HCT116 (cell line): ENCODE measurements around the gene FILIP1.

Experiments
- CTCF ChIP-seq, 3 experiments: fragments of 200-600 bp in 1 of 3; sonication (generic) in 1 of 3; IDR thresholded peaks in 2 of 3; conservative IDR thresholded peaks in 1 of 3; 2 replicates each; pipeline ENCODE4 v1.5.1; 2012 to 2017; ENCODE audit warnings: low read depth in 2 of 3, low read length in 2 of 3, antibody characterized with exemption in 1 of 3, borderline replicate concordance in 1 of 3, control low read depth in 1 of 3, mild to moderate bottlenecking in 1 of 3, mixed read lengths in 1 of 3, mixed run types in 1 of 3, moderate library complexity in 1 of 3; ENCODE audit not compliant: insufficient read depth in 1 of 3
- POLR2A ChIP-seq: IDR thresholded peaks from 2 replicates; pipeline ENCODE4 v1.7.0; 2011; ENCODE audit warnings: borderline replicate concordance; ENCODE audit not compliant: insufficient read depth, insufficient read length; ENCODE audit errors: extremely low read depth
- RAD21 ChIP-seq: IDR thresholded peaks from 2 replicates; pipeline ENCODE4 v1.6.1; 2012; ENCODE audit warnings: low read depth, mild to moderate bottlenecking
- SP1 ChIP-seq: IDR thresholded peaks from 2 replicates; pipeline ENCODE4 v1.6.1; 2012; ENCODE audit warnings: low read depth
- YY1 ChIP-seq: IDR thresholded peaks from 2 replicates; pipeline ENCODE4 v1.6.1; 2011; ENCODE audit warnings: low read length, low read depth, moderate library complexity, mild to moderate bottlenecking; ENCODE audit not compliant: insufficient replicate concordance; ENCODE audit errors: extremely low read depth
- ZBTB33 ChIP-seq: IDR thresholded peaks from 2 replicates; pipeline ENCODE4 v1.6.1; 2011; ENCODE audit warnings: mild to moderate bottlenecking, low read length, moderate library complexity; ENCODE audit not compliant: insufficient replicate concordance; ENCODE audit errors: extremely low read depth
- ZFX ChIP-seq: fragments of 450-650 bp; IDR thresholded peaks from 2 replicates; pipeline ENCODE4 v1.6.1; 2017
- ZNF274 ChIP-seq: fragments of 200-500 bp; sonication (Bioruptor generic); IDR thresholded peaks from 2 replicates; pipeline ENCODE4 v1.6.1; 2014; ENCODE audit warnings: mild to moderate bottlenecking, low read depth, low read length, inconsistent platforms
- TF ChIP-seq, protein P1 (sequence below): IDR thresholded peaks from 2 replicates; pipeline ENCODE4 v1.6.1; 2012

DNA sequence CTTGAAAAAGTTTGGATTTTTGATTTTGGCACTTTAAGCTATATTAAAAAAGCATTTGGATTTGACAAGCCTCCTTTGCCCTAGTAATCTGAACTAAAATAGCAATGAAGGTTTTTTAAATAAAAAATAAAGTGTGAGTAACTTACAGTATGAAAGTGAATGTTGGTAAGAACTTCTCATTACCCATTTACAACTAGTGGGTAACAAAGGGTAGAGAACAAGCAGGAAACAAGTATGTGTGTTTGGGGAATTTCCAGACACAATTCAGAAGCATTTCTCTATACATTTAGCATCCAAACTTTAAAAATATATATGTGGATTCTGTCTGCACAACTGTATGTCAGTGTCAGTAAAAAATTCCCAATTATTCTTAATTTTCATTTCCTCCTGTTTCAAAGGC lies 211.9 kb downstream of the FILIP1 start:
- TF ChIP-seq ZFX: no peak
- no peak for TF ChIP-seq CTCF (IDR thresholded peaks at IDR 0.05 in 2 of 3, conservative IDR thresholded peaks at IDR 0.05 in 1 of 3; ENCODE audit: borderline replicate concordance in 1 of 3, insufficient read depth in 1 of 3, low read depth in 2 of 3, low read length in 2 of 3)
- no peak for TF ChIP-seq POLR2A
- TF ChIP-seq, protein P1, sequence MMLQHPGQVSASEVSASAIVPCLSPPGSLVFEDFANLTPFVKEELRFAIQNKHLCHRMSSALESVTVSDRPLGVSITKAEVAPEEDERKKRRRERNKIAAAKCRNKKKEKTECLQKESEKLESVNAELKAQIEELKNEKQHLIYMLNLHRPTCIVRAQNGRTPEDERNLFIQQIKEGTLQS: no peak
- no peak for TF ChIP-seq ZBTB33
- no peak for TF ChIP-seq YY1
- TF ChIP-seq RAD21: no peak
- TF ChIP-seq SP1: no peak
- no peak for TF ChIP-seq ZNF274
